GM12878 (cell line): ENCODE data around the gene SP3. TPM values are rescaled to one million over a fixed set of nuclear protein-coding genes. Genes with fewer than 3 reads are reported as not detected.

ENCODE experiments used
- ATAC-seq: fragments of 200-7000 bp; cut with Tn5 transposase; 3 replicates; pipeline ENCODE4 v1.9.1; 2020; ENCODE audit warnings: mild to moderate bottlenecking, moderate library complexity
- BruUV-seq: library from RNA; stranded (reverse); fragments of 400-500 nt; replicated peaks from 2 replicates; lab custom pipeline; 2021; lab: Mats Ljungman, UMichigan
- CTCF ChIA-PET: fragments of 300-600 bp; sonication (Branson Sonifier 250); formaldehyde crosslinking; extraction: SDS; loops from one replicate; lab custom pipeline; 2021; ENCODE audit warnings: inconsistent platforms; lab: Yijun Ruan, JAX
- POLR2A ChIA-PET: fragments of 350-600 bp; formaldehyde crosslinking; extraction: SDS; loops from one replicate; lab custom pipeline; 2021; ENCODE audit warnings: inconsistent platforms; lab: Charles Lee
- RAD21 ChIA-PET: fragments of 300-600 bp; sonication (Branson Sonifier 250); formaldehyde crosslinking; loops from one replicate; lab custom pipeline; 2023; ENCODE audit warnings: antibody characterized with exemption; ENCODE audit not compliant: unreplicated experiment; lab: Charles Lee
- SMC1A ChIA-PET: fragments of 300-600 bp; sonication (Branson Sonifier 250); formaldehyde crosslinking; loops from one replicate; lab custom pipeline; 2023; ENCODE audit not compliant: unreplicated experiment, uncharacterized antibody; lab: Charles Lee
- DNase-seq: peaks from one replicate; pipeline ENCODE4 v3.0.0-alpha.2; 2011; ENCODE audit warnings: low read depth, low spot score
- FAIRE-seq: peaks from 3 replicates; lab custom pipeline; 2011; peaks lifted over from hg19 to GRCh38; lab: Jason Lieb, UNC
- H2AFZ ChIP-seq: 2 replicates; pipeline ENCODE4 v1.6.0; 2011; ENCODE audit warnings: low read depth, low read length, control low read depth; ENCODE audit not compliant: control insufficient read depth
- H3K27ac ChIP-seq: 2 replicates; pipeline ENCODE4 v1.5.1; 2011; ENCODE audit warnings: control low read depth; ENCODE audit not compliant: control insufficient read depth, insufficient read depth
- H3K27me3 ChIP-seq, 2 experiments: replicated peaks in 1 of 2; 2 replicates each; pipeline versions ENCODE4 v1.6.0 to v1.6.1; 2011; ENCODE audit warnings: low read length in 1 of 2; ENCODE audit not compliant: control insufficient read depth in 2 of 2, insufficient read depth in 2 of 2
- H3K36me3 ChIP-seq, 2 experiments: 2 replicates each; pipeline ENCODE4 v1.5.1; 2011; ENCODE audit warnings: low read length in 1 of 2; ENCODE audit not compliant: control insufficient read depth in 2 of 2, insufficient read depth in 2 of 2
- H3K4me1 ChIP-seq: 2 replicates; pipeline ENCODE4 v1.6.1; 2011; ENCODE audit warnings: mild to moderate bottlenecking, low read length, moderate library complexity, mixed read lengths; ENCODE audit not compliant: control insufficient read depth, insufficient read depth
- H3K4me2 ChIP-seq: 2 replicates; pipeline ENCODE4 v1.6.0; 2011; ENCODE audit warnings: control low read depth; ENCODE audit not compliant: control insufficient read depth, insufficient read depth
- H3K4me3 ChIP-seq: fragments of 200-600 bp; sonication (generic); 2 replicates; pipeline ENCODE4 v1.5.1; 2016
- H3K79me2 ChIP-seq: 2 replicates; pipeline ENCODE4 v1.6.0; 2011; ENCODE audit warnings: low read length; ENCODE audit not compliant: control insufficient read depth, insufficient read depth
- H3K9ac ChIP-seq: 2 replicates; pipeline ENCODE4 v1.8.0; 2011; ENCODE audit warnings: low read length, control low read depth, mixed read lengths; ENCODE audit not compliant: control insufficient read depth, insufficient read depth
- H3K9me3 ChIP-seq: replicated peaks from 3 replicates; pipeline ENCODE4 v1.5.1; 2011; ENCODE audit warnings: mild to moderate bottlenecking, low read length; ENCODE audit not compliant: control insufficient read depth, insufficient read depth
- H4K20me1 ChIP-seq: 2 replicates; pipeline ENCODE4 v1.6.0; 2011; ENCODE audit not compliant: control insufficient read depth, insufficient read depth
- BMI1 ChIP-seq: fragments of 450-650 bp; IDR thresholded peaks from 2 replicates; pipeline ENCODE4 v1.6.1; 2016; ENCODE audit warnings: mild to moderate bottlenecking, moderate library complexity, borderline replicate concordance
- MEF2A ChIP-seq: IDR thresholded peaks from 2 replicates; pipeline ENCODE4 v1.6.1; 2011; ENCODE audit warnings: low read depth, mild to moderate bottlenecking, low read length, moderate library complexity; ENCODE audit not compliant: insufficient read depth
- MXI1 ChIP-seq: fragments of 150-350 bp; IDR thresholded peaks from 2 replicates; pipeline ENCODE4 v1.6.1; 2011; ENCODE audit warnings: low read depth, mild to moderate bottlenecking, inconsistent platforms, low read length, improper control_type of control experiment
- NFIC ChIP-seq: IDR thresholded peaks from 2 replicates; pipeline ENCODE4 v1.6.1; 2012; ENCODE audit warnings: low read depth, mild to moderate bottlenecking, inconsistent platforms, low read length, moderate library complexity
- NR2F1 ChIP-seq: fragments of 450-650 bp; conservative IDR thresholded peaks from 2 replicates; pipeline ENCODE4 v1.6.1; 2017; ENCODE audit warnings: mild to moderate bottlenecking
- PAX8 ChIP-seq: fragments of 450-650 bp; IDR thresholded peaks from 2 replicates; pipeline ENCODE4 v1.6.1; 2017; ENCODE audit warnings: mild to moderate bottlenecking, moderate library complexity
- POLR2A ChIP-seq: IDR thresholded peaks from 2 replicates; pipeline ENCODE4 v1.6.1; 2011; ENCODE audit warnings: low read depth, mild to moderate bottlenecking, low read length
- SMC3 ChIP-seq: IDR thresholded peaks from 2 replicates; pipeline ENCODE4 v1.6.1; 2011; ENCODE audit warnings: low read length, improper control_type of control experiment, borderline replicate concordance
- SREBF2 ChIP-seq: IDR thresholded peaks from 2 replicates; pipeline ENCODE4 v1.6.1; 2012; ENCODE audit warnings: mild to moderate bottlenecking, low read length
- YBX1 ChIP-seq: fragments of 450-650 bp; IDR thresholded peaks from 2 replicates; pipeline ENCODE4 v1.6.1; 2016; ENCODE audit warnings: antibody characterized with exemption
- ZBED1 ChIP-seq: IDR thresholded peaks from 2 replicates; pipeline ENCODE4 v1.6.1; 2016; ENCODE audit warnings: borderline replicate concordance
- in situ Hi-C: fragments of 300-500 bp; cut with MboI; formaldehyde crosslinking; loops from 9 replicates; pipeline ENCODE4 v1.14.3; 2018; ENCODE audit warnings: mixed read lengths
- intact Hi-C: fragments of 100-400 bp; cut with micrococcal nuclease; formaldehyde crosslinking; loops from one replicate; pipeline ENCODE4 v1.14.2; 2022; ENCODE audit not compliant: unreplicated experiment
- polyA plus RNA-seq, 11 experiments: library from polyadenylated mRNA; depleted of rRNA in 4 of 11; unstranded in 6 of 11; stranded (reverse) in 5 of 11; fragments of >200 nt; fragmentation: Nextera tagmentation in 4 of 11; fragmentation: Illumina TruSeq in 1 of 11; extraction: Ambion mirVana in 4 of 11; extraction: Trizol in 1 of 11; gene quantifications; 1 replicate in 1 of 11; 2 replicates in 10 of 11; pipeline versions ENCODE4 v1.2.1 to v1.2.3, GENCODE V29; 2011 to 2016; ENCODE audit warnings: inconsistent platforms in 2 of 11, missing spikeins in 2 of 11, low read depth in 1 of 11
- total RNA-seq, 4 experiments: library from RNA; depleted of rRNA in 3 of 4; stranded (reverse); fragments of >200 nt in 3 of 4; fragmentation: Illumina TruSeq in 1 of 4; extraction: Trizol in 1 of 4; gene quantifications; 2 replicates each; pipeline versions ENCODE4 v1.2.1 to v1.2.3, GENCODE V29; 2013 to 2021
- TF ChIP-seq, protein P1 (sequence below): fragments of 450-650 bp; formaldehyde crosslinking; IDR thresholded peaks from 2 replicates; pipeline ENCODE4 v1.4.0; 2020; ENCODE audit warnings: mild to moderate bottlenecking, moderate library complexity
- TF ChIP-seq, protein P2 (sequence below): IDR thresholded peaks from 2 replicates; pipeline ENCODE4 v1.6.1; 2012; ENCODE audit warnings: low read length, inconsistent platforms
- TF ChIP-seq, protein P3 (sequence below): fragments of 450-650 bp; IDR thresholded peaks from 2 replicates; pipeline ENCODE4 v1.6.1; 2016; ENCODE audit warnings: mild to moderate bottlenecking

The SP3 gene
- total and polyA plus RNA-seq, 10 of the 15 experiments (the other 5 are each of a cell fraction or from before 2014, with no cell fraction given): 9.9 to 87.6 (median 52.4) TPM

DNA sequence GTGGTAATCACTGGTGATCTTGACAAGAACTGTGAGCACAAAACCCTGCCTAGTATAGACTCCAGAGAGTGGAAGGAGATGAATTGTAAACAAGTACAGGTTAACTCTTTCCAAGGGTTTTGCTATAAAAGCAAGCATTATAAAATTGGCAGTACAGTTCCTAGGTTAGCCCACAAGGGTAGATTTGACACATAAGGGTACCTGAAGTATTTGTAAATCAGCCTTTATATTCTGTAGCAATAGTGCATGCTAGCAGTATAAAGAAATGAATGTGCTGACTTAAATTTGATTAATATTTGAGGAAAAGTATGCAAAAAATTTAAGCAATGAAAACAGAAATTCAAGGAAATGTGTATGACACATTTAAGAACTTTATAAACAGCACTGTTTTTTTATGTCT, 42.4 kb downstream of the SP3 start (continued):
- TF ChIP-seq, protein P1, sequence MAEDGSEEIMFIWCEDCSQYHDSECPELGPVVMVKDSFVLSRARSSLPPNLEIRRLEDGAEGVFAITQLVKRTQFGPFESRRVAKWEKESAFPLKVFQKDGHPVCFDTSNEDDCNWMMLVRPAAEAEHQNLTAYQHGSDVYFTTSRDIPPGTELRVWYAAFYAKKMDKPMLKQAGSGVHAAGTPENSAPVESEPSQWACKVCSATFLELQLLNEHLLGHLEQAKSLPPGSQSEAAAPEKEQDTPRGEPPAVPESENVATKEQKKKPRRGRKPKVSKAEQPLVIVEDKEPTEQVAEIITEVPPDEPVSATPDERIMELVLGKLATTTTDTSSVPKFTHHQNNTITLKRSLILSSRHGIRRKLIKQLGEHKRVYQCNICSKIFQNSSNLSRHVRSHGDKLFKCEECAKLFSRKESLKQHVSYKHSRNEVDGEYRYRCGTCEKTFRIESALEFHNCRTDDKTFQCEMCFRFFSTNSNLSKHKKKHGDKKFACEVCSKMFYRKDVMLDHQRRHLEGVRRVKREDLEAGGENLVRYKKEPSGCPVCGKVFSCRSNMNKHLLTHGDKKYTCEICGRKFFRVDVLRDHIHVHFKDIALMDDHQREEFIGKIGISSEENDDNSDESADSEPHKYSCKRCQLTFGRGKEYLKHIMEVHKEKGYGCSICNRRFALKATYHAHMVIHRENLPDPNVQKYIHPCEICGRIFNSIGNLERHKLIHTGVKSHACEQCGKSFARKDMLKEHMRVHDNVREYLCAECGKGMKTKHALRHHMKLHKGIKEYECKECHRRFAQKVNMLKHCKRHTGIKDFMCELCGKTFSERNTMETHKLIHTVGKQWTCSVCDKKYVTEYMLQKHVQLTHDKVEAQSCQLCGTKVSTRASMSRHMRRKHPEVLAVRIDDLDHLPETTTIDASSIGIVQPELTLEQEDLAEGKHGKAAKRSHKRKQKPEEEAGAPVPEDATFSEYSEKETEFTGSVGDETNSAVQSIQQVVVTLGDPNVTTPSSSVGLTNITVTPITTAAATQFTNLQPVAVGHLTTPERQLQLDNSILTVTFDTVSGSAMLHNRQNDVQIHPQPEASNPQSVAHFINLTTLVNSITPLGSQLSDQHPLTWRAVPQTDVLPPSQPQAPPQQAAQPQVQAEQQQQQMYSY (CRISPR knock-in tag): no peak
- TF ChIP-seq SMC3 (no peak), SREBF2 (no peak)

DNA sequence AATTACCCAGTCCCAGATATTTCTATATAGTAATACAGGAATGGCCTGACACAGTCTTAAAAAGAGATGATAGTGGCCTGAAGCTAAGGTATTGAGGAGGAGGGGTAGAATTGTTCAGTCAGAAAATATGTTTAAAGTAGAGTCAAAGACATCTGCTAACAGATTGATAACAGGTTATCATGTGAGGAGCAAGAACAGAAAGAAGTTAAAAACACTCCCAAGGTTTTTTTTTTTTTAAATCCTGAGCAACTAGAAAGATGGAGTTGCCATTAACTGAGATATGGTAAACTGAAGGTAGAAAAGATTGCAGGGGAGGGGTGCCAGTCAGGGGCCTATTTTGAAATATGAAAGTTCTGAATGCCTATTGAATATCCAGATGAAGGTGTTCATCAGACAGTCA, 43.1 kb downstream of the SP3 start:
- peaks cover 5% of the 10 kb centered on the region; the same call in 1 of the 2 replicates for H3K4me1 ChIP-seq
- CTCF ChIA-PET: no interaction called here
- no peaks in the 10 kb centered on the region for H4K20me1 ChIP-seq
- FAIRE-seq (no peak), ATAC-seq (no peak), DNase-seq (no peak)
- no peak overlapping the region for H2AFZ ChIP-seq
- no peak overlapping the region for H3K4me3 ChIP-seq
- H3K36me3 ChIP-seq: peaks cover 0 to 11% of the 10 kb centered on the region in 2 experiments; a peak in 3 of 4 replicates
- intact Hi-C loops (no loop called here), in situ Hi-C loops (no loop called here)
- no peaks in the 10 kb centered on the region; the same call in 2 of the 3 replicates for H3K9me3 ChIP-seq
- RAD21 ChIA-PET: no interaction called here
- H3K27ac ChIP-seq: no peak overlapping the region
- no peaks in the 10 kb centered on the region for H3K27me3 ChIP-seq
- SMC1A ChIA-PET: interaction anchor here (1.0 kb wide), 1 partner anchor 24 kb away, joined by 3 read pairs; no protein-coding TSS in a partner anchor
- no peak overlapping the region for H3K9ac ChIP-seq
- POLR2A ChIA-PET: no interaction called here
- BruUV-seq: no TSS peak
- H3K4me2 ChIP-seq: no peak overlapping the region
- TF ChIP-seq ZBED1 (no peak), PAX8 (no peak), BMI1 (no peak), YBX1 (no peak), MEF2A (no peak), POLR2A (no peak), MXI1 (no peak), NR2F1 (no peak), SREBF2 (no peak), NFIC (no peak)
- TF ChIP-seq, protein P2, sequence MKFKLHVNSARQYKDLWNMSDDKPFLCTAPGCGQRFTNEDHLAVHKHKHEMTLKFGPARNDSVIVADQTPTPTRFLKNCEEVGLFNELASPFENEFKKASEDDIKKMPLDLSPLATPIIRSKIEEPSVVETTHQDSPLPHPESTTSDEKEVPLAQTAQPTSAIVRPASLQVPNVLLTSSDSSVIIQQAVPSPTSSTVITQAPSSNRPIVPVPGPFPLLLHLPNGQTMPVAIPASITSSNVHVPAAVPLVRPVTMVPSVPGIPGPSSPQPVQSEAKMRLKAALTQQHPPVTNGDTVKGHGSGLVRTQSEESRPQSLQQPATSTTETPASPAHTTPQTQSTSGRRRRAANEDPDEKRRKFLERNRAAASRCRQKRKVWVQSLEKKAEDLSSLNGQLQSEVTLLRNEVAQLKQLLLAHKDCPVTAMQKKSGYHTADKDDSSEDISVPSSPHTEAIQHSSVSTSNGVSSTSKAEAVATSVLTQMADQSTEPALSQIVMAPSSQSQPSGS: no peak
- TF ChIP-seq, protein P3, sequence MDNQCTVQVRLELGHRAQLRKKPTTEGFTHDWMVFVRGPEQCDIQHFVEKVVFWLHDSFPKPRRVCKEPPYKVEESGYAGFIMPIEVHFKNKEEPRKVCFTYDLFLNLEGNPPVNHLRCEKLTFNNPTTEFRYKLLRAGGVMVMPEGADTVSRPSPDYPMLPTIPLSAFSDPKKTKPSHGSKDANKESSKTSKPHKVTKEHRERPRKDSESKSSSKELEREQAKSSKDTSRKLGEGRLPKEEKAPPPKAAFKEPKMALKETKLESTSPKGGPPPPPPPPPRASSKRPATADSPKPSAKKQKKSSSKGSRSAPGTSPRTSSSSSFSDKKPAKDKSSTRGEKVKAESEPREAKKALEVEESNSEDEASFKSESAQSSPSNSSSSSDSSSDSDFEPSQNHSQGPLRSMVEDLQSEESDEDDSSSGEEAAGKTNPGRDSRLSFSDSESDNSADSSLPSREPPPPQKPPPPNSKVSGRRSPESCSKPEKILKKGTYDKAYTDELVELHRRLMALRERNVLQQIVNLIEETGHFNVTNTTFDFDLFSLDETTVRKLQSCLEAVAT: no peak
- peaks cover 80% of the 10 kb centered on the region for H3K79me2 ChIP-seq
